Effector memory CD4-positive, alpha-beta T cell (primary cell): ENCODE measurements around the gene OR4C11.

Source experiments
- DNase-seq, 3 donors: peaks; one replicate each; pipeline ENCODE4 v3.0.0-alpha.2; 2020
- H3K27ac ChIP-seq: 2 replicates; pipeline ENCODE4 v1.7.0; 2013; ENCODE audit warnings: mild to moderate bottlenecking, low read length, moderate library complexity; ENCODE audit not compliant: insufficient read depth, poor library complexity, severe bottlenecking
- H3K27me3 ChIP-seq: replicated peaks from 2 replicates; pipeline ENCODE4 v1.7.0; 2013; ENCODE audit warnings: mild to moderate bottlenecking, low read length; ENCODE audit not compliant: insufficient read depth, control insufficient read depth, poor library complexity, severe bottlenecking
- H3K36me3 ChIP-seq: 2 replicates; pipeline ENCODE4 v1.7.0; 2013; ENCODE audit warnings: mild to moderate bottlenecking, low read length, moderate library complexity; ENCODE audit not compliant: control insufficient read depth, insufficient read depth
- H3K4me1 ChIP-seq: 2 replicates; pipeline ENCODE4 v1.7.0; 2013; ENCODE audit warnings: low read length, mild to moderate bottlenecking; ENCODE audit not compliant: control insufficient read depth, insufficient read depth, poor library complexity, severe bottlenecking
- H3K4me3 ChIP-seq: 2 replicates; pipeline ENCODE4 v1.7.0; 2013; ENCODE audit warnings: low read length, low read depth, mild to moderate bottlenecking; ENCODE audit not compliant: insufficient read depth, poor library complexity, severe bottlenecking
- H3K9me3 ChIP-seq: 2 replicates; pipeline ENCODE4 v1.7.0; 2013; ENCODE audit warnings: mild to moderate bottlenecking, low read length, moderate library complexity; ENCODE audit not compliant: control insufficient read depth
- total RNA-seq, 3 donors: gene quantifications; one replicate each; lab custom pipeline; 2026; lab: John Stamatoyannopoulos, UW

Gene OR4C11
- 0 reads per million in 3 donors for total RNA-seq

GRCh38 chr11:55607545-55607944 is at the start of gene OR4C11:
OR4C11 (minus strand) TSS chr11:55607645; CDS start chr11:55604373, 3,272 bp downstream.
- DNase-seq: no peak
- H3K9me3 ChIP-seq: no peaks in the 10 kb centered on the region
- H3K27ac ChIP-seq: no peak within 1 kb of the TSS
- no peaks in the 10 kb centered on the region for H3K36me3 ChIP-seq
- no peak within 1 kb of the TSS for H3K4me3 ChIP-seq
- no peaks in the 10 kb centered on the region for H3K4me1 ChIP-seq
- H3K27me3 ChIP-seq: no peaks in the 10 kb centered on the region

- Histone ChIP-seq H3K4me3 (no peak overlapping the region), H3K27me3 (no peaks in the 10 kb centered on the region), H3K27ac (no peak overlapping the region), H3K4me1 (no peaks in the 10 kb centered on the region), H3K9me3 (no peaks in the 10 kb centered on the region), H3K36me3 (no peaks in the 10 kb centered on the region)
- DNase-seq: no peak
These were observed 47.7 kb upstream of the OR4C11 start for GRCh38 chr11:55655096-55655495.

GRCh38 chr11:55652560-55652959 is 45.1 kb upstream of the OR4C11 start:
- Histone ChIP-seq H3K36me3 (no peaks in the 10 kb centered on the region), H3K9me3 (no peaks in the 10 kb centered on the region), H3K4me1 (no peaks in the 10 kb centered on the region), H3K27ac (no peak overlapping the region), H3K27me3 (no peaks in the 10 kb centered on the region), H3K4me3 (no peak overlapping the region)
- no peak for DNase-seq

GRCh38 chr11:55648027-55648426 is 40.6 kb upstream of the OR4C11 start, which contains the start of gene OR4S2:
OR4S2 (plus strand) TSS chr11:55648327; CDS start chr11:55650904, 2,577 bp downstream.
- Histone ChIP-seq H3K27ac (no peak within 1 kb of the TSS), H3K27me3 (no peaks in the 10 kb centered on the region), H3K9me3 (no peaks in the 10 kb centered on the region), H3K4me3 (no peak within 1 kb of the TSS), H3K36me3 (no peaks in the 10 kb centered on the region), H3K4me1 (no peaks in the 10 kb centered on the region)
- DNase-seq: no peak

GRCh38 chr11:55634813-55635212 is 27.4 kb upstream of the OR4C11 start, which contains the start of gene OR4P4:
OR4P4 (plus strand) TSS chr11:55635113.
- Histone ChIP-seq H3K4me1 (no peaks in the 10 kb centered on the region), H3K27ac (no peak within 1 kb of the TSS), H3K27me3 (no peaks in the 10 kb centered on the region), H3K9me3 (no peaks in the 10 kb centered on the region), H3K36me3 (no peaks in the 10 kb centered on the region), H3K4me3 (no peak within 1 kb of the TSS)
- no peak for DNase-seq

GRCh38 chr11:55624531-55624930 is 17.1 kb upstream of the OR4C11 start:
- H3K4me1 ChIP-seq: no peaks in the 10 kb centered on the region
- DNase-seq: no peak
- no peak overlapping the region for H3K27ac ChIP-seq
- no peaks in the 10 kb centered on the region for H3K36me3 ChIP-seq
- no peak overlapping the region for H3K4me3 ChIP-seq
- H3K27me3 ChIP-seq: no peaks in the 10 kb centered on the region
- H3K9me3 ChIP-seq: no peaks in the 10 kb centered on the region

GRCh38 chr11:55572548-55572947 is 34.9 kb downstream of the OR4C11 start:
- Histone ChIP-seq H3K4me3 (no peak overlapping the region), H3K27me3 (no peaks in the 10 kb centered on the region), H3K27ac (no peak overlapping the region), H3K36me3 (no peaks in the 10 kb centered on the region), H3K4me1 (no peaks in the 10 kb centered on the region), H3K9me3 (no peaks in the 10 kb centered on the region)
- DNase-seq: no peak

GRCh38 chr11:55571828-55572227 is 35.6 kb downstream of the OR4C11 start, which contains the start of gene OR4C16:
OR4C16 (plus strand) TSS chr11:55572128; CDS start chr11:55572128, 0 bp downstream.
- no peaks in the 10 kb centered on the region for H3K36me3 ChIP-seq
- DNase-seq: no peak
- no peak within 1 kb of the TSS for H3K4me3 ChIP-seq
- no peaks in the 10 kb centered on the region for H3K4me1 ChIP-seq
- H3K9me3 ChIP-seq: no peaks in the 10 kb centered on the region
- H3K27ac ChIP-seq: no peak within 1 kb of the TSS
- H3K27me3 ChIP-seq: no peaks in the 10 kb centered on the region

GRCh38 chr11:55554169-55554568 is 53.3 kb downstream of the OR4C11 start, which contains the start of gene OR4C15:
OR4C15 (plus strand) TSS chr11:55554469; CDS start chr11:55554469, 0 bp downstream.
- no peak within 1 kb of the TSS for H3K27ac ChIP-seq
- H3K9me3 ChIP-seq: no peaks in the 10 kb centered on the region
- no peaks in the 10 kb centered on the region for H3K36me3 ChIP-seq
- no peaks in the 10 kb centered on the region for H3K27me3 ChIP-seq
- H3K4me3 ChIP-seq: no peak within 1 kb of the TSS
- no peaks in the 10 kb centered on the region for H3K4me1 ChIP-seq
- DNase-seq: no peak
